HEK293 (cell line): ENCODE results near the gene CD28.

Experiments used
- CTCF ChIA-PET: fragments of 350-600 bp; formaldehyde crosslinking; extraction: SDS; loops from one replicate; lab custom pipeline; 2021; ENCODE audit warnings: antibody characterized with exemption; lab: Yijun Ruan, JAX
- POLR2A ChIA-PET: fragments of 300-600 bp; formaldehyde crosslinking; extraction: SDS; loops from one replicate; lab custom pipeline; 2020; ENCODE audit warnings: antibody characterized with exemption, inconsistent platforms; lab: Yijun Ruan, JAX
- H3K27ac ChIP-seq: fragments of 200-500 bp; sonication (Bioruptor generic); 2 replicates; pipeline ENCODE4 v1.5.1; 2014; ENCODE audit warnings: low read depth, low read length, control low read depth, inconsistent platforms; ENCODE audit errors: extremely low read depth
- H3K36me3 ChIP-seq, 2 experiments: fragments of 200-500 bp in 1 of 2; sonication (Bioruptor generic) in 1 of 2; 1 replicate in 1 of 2; 2 replicates in 1 of 2; pipeline ENCODE4 v1.5.1; 2014 to 2017; ENCODE audit warnings: inconsistent platforms in 2 of 2, low read length in 2 of 2; ENCODE audit not compliant: control insufficient read depth in 2 of 2, insufficient read depth in 1 of 2
- H3K4me1 ChIP-seq: fragments of 200-500 bp; sonication (Bioruptor generic); 2 replicates; pipeline ENCODE4 v1.5.1; 2014; ENCODE audit warnings: mild to moderate bottlenecking, low read length, inconsistent platforms; ENCODE audit not compliant: control insufficient read depth, insufficient read depth
- H3K4me3 ChIP-seq: 2 replicates; pipeline ENCODE4 v1.5.1; 2011; ENCODE audit warnings: low read depth, mild to moderate bottlenecking, control low read depth, low read length, moderate library complexity
- H3K9me3 ChIP-seq: fragments of 200-500 bp; sonication (Bioruptor generic); 2 replicates; pipeline ENCODE4 v1.5.1; 2014; ENCODE audit warnings: low read depth, low read length, inconsistent platforms; ENCODE audit not compliant: control insufficient read depth, insufficient read depth
- BCL11B ChIP-seq: fragments of 450-650 bp; formaldehyde crosslinking; IDR thresholded peaks from 2 replicates; pipeline ENCODE4 v1.5.1; 2016; ENCODE audit warnings: low read depth, missing biosample characterization, missing genetic modification characterization
- KLF10 ChIP-seq: fragments of 450-650 bp; IDR thresholded peaks from 2 replicates; pipeline ENCODE4 v1.5.1; 2018; ENCODE audit warnings: missing biosample characterization, mild to moderate bottlenecking, missing genetic modification characterization
- PRDM4 ChIP-seq: fragments of 450-650 bp; formaldehyde crosslinking; IDR thresholded peaks from 2 replicates; pipeline ENCODE4 v1.5.1; 2017; ENCODE audit warnings: missing biosample characterization, missing genetic modification characterization
- PRDM6 ChIP-seq: fragments of 450-650 bp; formaldehyde crosslinking; IDR thresholded peaks from 2 replicates; pipeline ENCODE4 v1.5.1; 2017; ENCODE audit warnings: missing biosample characterization, missing genetic modification characterization
- REPIN1 ChIP-seq: fragments of 450-650 bp; formaldehyde crosslinking; IDR thresholded peaks from 2 replicates; pipeline ENCODE4 v1.5.1; 2017; ENCODE audit warnings: missing biosample characterization, missing genetic modification characterization, low read depth
- SP3 ChIP-seq: fragments of 450-650 bp; formaldehyde crosslinking; IDR thresholded peaks from 2 replicates; pipeline ENCODE4 v1.5.1; 2016; ENCODE audit warnings: missing biosample characterization, missing genetic modification characterization
- ZBTB26 ChIP-seq: fragments of 450-650 bp; formaldehyde crosslinking; optimal IDR thresholded peaks from 2 replicates; pipeline ENCODE3; 2016; ENCODE audit warnings: missing biosample characterization, mild to moderate bottlenecking, missing genetic modification characterization
- ZBTB6 ChIP-seq: fragments of 450-650 bp; formaldehyde crosslinking; IDR thresholded peaks from 2 replicates; pipeline ENCODE4 v1.5.1; 2017; ENCODE audit warnings: missing biosample characterization, missing genetic modification characterization
- ZBTB7A ChIP-seq: fragments of 450-650 bp; formaldehyde crosslinking; IDR thresholded peaks from 2 replicates; pipeline ENCODE4 v1.5.1; 2016; ENCODE audit warnings: low read depth, missing biosample characterization, missing genetic modification characterization
- ZFP69B ChIP-seq: fragments of 450-650 bp; formaldehyde crosslinking; IDR thresholded peaks from 2 replicates; pipeline ENCODE4 v1.5.1; 2016; ENCODE audit warnings: missing biosample characterization, missing genetic modification characterization
- ZNF140 ChIP-seq: fragments of 450-650 bp; formaldehyde crosslinking; IDR thresholded peaks from 2 replicates; pipeline ENCODE4 v1.5.1; 2016; ENCODE audit warnings: missing biosample characterization, missing genetic modification characterization
- ZNF214 ChIP-seq: fragments of 450-650 bp; formaldehyde crosslinking; IDR thresholded peaks from 2 replicates; pipeline ENCODE4 v1.5.1; 2017; ENCODE audit warnings: missing biosample characterization, mild to moderate bottlenecking, missing genetic modification characterization, borderline replicate concordance
- ZNF335 ChIP-seq: fragments of 450-650 bp; formaldehyde crosslinking; conservative IDR thresholded peaks from 2 replicates; pipeline ENCODE4 v1.5.1; 2016; ENCODE audit warnings: missing biosample characterization, missing genetic modification characterization
- ZNF341 ChIP-seq: fragments of 450-650 bp; formaldehyde crosslinking; IDR thresholded peaks from 2 replicates; pipeline ENCODE4; 2016; ENCODE audit warnings: low read depth, missing biosample characterization, missing genetic modification characterization
- ZNF555 ChIP-seq: fragments of 450-650 bp; formaldehyde crosslinking; conservative IDR thresholded peaks from 2 replicates; pipeline ENCODE4 v1.5.1; 2017; ENCODE audit warnings: missing biosample characterization, mild to moderate bottlenecking, missing genetic modification characterization, inconsistent platforms
- ZNF654 ChIP-seq: fragments of 450-650 bp; formaldehyde crosslinking; IDR thresholded peaks from 2 replicates; pipeline ENCODE4 v1.5.1; 2016; ENCODE audit warnings: low read depth, missing biosample characterization, missing genetic modification characterization

The CD28 gene

GRCh38 chr2:203761121-203761520 lies 54.7 kb downstream of the CD28 start:
- no peak overlapping the region for H3K27ac ChIP-seq
- CTCF ChIA-PET: interaction anchor here (0.7 kb wide), 1 partner anchor 40 kb away, joined by 3 read pairs; no protein-coding TSS in a partner anchor
- H3K4me1 ChIP-seq: no peaks in the 10 kb centered on the region

GRCh38 chr2:203763241-203763937 lies 57.0 kb downstream of the CD28 start:
- Histone ChIP-seq H3K4me1 (no peaks in the 10 kb centered on the region), H3K36me3 (no peaks in the 10 kb centered on the region), H3K9me3 (no peaks in the 10 kb centered on the region), H3K4me3 (no peak overlapping the region), H3K27ac (no peak overlapping the region)
- ChIA-PET POLR2A (no interaction called here), CTCF (interaction anchor here (0.7 kb wide), 1 partner anchor 882 kb away, joined by 3 read pairs; no protein-coding TSS in a partner anchor)
- TF ChIP-seq BCL11B (no peak), ZFP69B (tag by site-specific recombination) (no peak), ZNF335 (tag by site-specific recombination) (no peak), ZBTB26 (tag by site-specific recombination) (no peak), ZBTB6 (tag by site-specific recombination) (no peak), ZNF341 (tag by site-specific recombination) (no peak), ZNF555 (no peak), PRDM6 (no peak)

More at GRCh38 chr2:203761121-203761520, 54.7 kb downstream of the CD28 start:
- TF ChIP-seq ZBTB7A (tag by site-specific recombination): no peak
- no peak for TF ChIP-seq PRDM4 (tag by site-specific recombination)
- no peak for TF ChIP-seq REPIN1 (tag by site-specific recombination)
- no peak for TF ChIP-seq ZNF654 (tag by site-specific recombination)
- Histone ChIP-seq H3K9me3 (no peaks in the 10 kb centered on the region), H3K36me3 (no peaks in the 10 kb centered on the region), H3K4me3 (no peak overlapping the region)
- POLR2A ChIA-PET: no interaction called here

- CTCF ChIA-PET: interaction anchor here (0.5 to 0.7 kb wide), 2 partner anchors 11 to 881 kb away, joined by 3 read pairs; no protein-coding TSS in a partner anchor
- POLR2A ChIA-PET: no interaction called here
- no peak overlapping the region for H3K27ac ChIP-seq
Observed at GRCh38 chr2:203763938-203764664, 57.7 kb downstream of the CD28 start.

More at GRCh38 chr2:203763938-203764664, 57.7 kb downstream of the CD28 start:
- no peaks in the 10 kb centered on the region for H3K4me1 ChIP-seq
- H3K36me3 ChIP-seq: no peaks in the 10 kb centered on the region
- H3K4me3 ChIP-seq: no peak overlapping the region
- H3K9me3 ChIP-seq: no peaks in the 10 kb centered on the region
- TF ChIP-seq ZNF214 (no peak), ZNF140 (tag by site-specific recombination) (no peak), KLF10 (tag by site-specific recombination) (no peak), SP3 (tag by site-specific recombination) (no peak)
- TF ChIP-seq, all 188 proteins: peak for 0
